ENCODE results near the gene PLA2G2D. TPM values are rescaled to one million over a fixed set of nuclear protein-coding genes. Genes with fewer than 3 reads are reported as not detected.

The PLA2G2D gene
- polyA plus RNA-seq, 4 donors: 0.08 to 0.11 TPM; not detected in 2

- DNase-seq (ENCODE audit: low read depth in 4 of 4, low spot score in 3 of 4): no peak
Observed at GRCh38 chr1:20090641-20091040, 28.7 kb downstream of the PLA2G2D start.

DNA sequence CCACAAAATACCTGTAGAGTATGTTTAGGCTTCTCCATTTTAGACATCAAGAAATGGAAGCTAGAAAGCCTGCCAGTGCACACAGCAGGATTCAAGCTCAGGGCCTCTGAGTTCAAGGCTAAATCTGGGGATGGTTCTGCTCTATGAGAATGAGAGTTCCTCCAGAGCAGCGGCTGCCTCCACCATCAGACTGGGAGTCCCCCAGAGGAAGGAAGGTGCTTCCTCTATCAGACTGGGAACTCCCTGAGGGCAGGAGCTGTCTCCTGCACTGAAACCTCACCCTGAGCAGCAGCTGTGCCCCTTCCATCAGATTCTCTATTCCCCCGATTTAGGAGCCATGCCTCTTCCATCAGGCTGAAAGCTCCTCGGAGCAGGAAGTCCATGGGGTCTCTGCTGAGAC lies 29.2 kb downstream of the PLA2G2D start:
- DNase-seq (ENCODE audit: low read depth in 4 of 4, low spot score in 3 of 4): no peak

DNA sequence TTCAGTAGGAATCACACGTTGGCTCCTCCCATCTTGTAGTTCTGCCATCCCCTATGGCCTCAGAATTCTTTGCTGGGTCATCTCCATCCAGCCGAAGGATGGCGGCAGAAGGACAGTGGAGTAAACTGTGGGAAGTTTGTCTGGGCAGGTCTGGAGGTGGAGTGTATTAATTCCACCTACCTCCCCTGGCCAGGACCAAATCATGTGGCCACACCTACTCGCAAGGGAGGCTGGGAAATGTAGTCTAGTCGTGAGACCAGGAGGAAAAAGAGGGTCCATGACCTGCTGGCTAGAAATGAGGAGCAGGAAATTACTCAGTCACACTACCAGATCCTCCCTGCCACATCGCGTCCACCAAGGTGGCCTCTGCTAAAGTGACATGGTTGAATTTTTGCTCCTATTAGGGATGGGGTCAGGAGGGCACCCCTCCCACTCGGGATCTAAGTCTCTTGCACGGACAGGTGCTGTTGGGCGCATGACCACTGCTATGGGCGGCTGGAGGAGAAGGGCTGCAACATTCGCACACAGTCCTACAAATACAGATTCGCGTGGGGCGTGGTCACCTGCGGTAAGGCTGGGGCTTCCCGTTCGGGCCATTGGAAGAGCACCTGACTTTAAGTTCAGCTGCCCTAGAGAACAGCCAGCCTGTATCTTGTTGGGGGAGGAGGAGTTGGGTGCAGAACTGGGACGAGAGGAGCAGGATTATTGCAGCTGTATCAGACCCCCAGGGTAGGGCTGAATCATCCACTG lies 29.8 kb downstream of the PLA2G2D start:
- no peak for DNase-seq (ENCODE audit: low read depth in 4 of 4, low spot score in 3 of 4)

DNA sequence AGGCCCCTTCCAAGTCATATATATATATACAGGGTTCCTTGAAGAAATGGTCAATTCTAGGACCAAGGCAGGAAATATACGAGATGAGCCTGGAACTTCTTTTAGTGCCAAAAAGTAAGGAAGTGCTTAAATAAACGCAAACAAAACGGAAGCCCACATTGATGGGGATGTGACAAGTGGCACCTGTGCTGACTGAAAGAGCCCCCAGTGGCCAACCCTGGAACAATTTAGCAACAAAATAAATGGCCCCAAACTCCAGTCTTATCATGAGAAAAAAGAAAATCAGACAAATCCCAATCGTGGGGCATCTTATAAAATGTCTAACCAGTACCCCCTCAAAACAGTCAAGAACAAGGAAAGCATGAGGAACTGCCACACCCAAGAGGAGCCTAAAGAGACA lies 31.7 kb downstream of the PLA2G2D start:
- no peak for DNase-seq (ENCODE audit: low read depth in 4 of 4, low spot score in 3 of 4)

DNA sequence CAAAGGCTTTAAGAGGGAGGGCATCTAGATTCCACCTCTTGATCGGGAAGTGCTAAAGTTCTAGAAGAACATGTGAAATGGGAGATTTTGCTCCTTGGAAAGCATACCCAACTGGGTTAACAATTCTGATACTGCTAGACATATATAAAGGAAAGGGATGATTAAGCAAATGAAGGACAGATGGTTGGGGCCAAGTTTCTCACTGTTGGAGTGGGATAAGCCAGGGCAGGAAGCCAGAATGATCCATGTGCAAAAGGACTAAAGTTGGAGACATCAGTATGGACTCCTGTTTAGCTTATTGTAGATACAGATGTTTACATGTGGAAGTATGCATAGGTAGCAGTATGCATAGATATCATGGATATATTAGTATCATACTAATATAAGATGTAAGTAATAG lies 32.5 kb downstream of the PLA2G2D start:
- no peak for DNase-seq (ENCODE audit: low read depth in 4 of 4, low spot score in 3 of 4)

DNA sequence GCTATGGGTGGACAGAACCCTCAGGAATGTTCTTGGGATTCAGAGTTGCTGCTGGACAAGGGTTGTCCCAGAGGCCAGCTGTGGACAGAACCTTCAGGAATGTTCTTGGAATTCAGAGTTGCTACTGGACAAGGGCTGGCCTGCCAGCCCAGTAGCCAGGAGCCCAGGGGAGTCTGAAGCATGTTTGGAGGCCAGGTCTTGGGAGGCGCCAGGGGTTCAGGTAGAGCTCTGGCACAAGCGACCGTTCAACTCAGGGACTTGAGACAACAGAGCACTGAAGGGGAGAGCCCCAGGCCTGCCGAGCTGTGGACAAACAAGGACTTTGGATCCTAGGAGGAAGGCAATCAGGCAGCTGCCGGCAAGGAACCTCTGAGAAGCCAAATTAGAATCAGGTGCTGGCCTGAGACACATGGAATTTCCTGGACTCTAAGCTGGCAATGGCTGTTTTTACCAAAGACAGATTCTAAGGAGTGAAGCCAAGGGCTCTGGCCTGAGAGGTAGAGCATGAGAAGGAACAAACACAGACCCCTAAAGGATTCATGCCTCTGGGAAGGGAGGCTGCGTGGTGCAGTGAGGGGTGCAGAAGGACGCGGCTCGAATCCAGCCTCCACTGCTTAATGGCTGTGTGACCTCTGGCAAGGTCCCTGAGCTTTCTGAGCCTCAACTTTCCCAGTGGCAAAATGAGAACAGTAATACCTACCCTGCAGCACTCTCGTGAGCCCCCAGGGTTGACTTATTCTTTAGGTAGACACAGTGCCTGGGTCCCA lies 36.0 kb downstream of the PLA2G2D start:
- no peak for DNase-seq (ENCODE audit: low read depth in 4 of 4, low spot score in 3 of 4)

DNA sequence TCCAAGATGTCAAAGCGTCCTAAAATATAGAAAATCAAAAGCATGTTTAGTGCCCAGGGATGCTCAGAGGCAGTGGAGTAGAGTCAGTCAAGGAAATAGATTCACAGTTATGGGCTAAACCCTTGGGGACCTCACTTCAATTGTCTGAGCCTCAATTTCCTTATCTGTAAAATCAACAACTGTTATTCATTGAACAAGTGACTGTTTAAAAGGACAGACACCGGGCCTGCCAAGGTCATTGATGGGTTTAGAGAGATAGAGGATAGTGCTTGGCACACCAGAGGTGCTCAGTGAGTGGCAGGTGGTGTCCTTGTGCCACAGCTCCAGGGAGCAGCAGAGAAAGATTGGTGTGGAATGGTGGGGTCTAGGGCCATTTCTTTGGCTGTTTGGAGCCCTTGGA lies 36.6 kb downstream of the PLA2G2D start:
- no peak for DNase-seq (ENCODE audit: low read depth in 4 of 4, low spot score in 3 of 4)

- DNase-seq (ENCODE audit: low read depth in 4 of 4, low spot score in 3 of 4): no peak
Observed at GRCh38 chr1:20081353-20081810, 38.0 kb downstream of the PLA2G2D start.

DNA sequence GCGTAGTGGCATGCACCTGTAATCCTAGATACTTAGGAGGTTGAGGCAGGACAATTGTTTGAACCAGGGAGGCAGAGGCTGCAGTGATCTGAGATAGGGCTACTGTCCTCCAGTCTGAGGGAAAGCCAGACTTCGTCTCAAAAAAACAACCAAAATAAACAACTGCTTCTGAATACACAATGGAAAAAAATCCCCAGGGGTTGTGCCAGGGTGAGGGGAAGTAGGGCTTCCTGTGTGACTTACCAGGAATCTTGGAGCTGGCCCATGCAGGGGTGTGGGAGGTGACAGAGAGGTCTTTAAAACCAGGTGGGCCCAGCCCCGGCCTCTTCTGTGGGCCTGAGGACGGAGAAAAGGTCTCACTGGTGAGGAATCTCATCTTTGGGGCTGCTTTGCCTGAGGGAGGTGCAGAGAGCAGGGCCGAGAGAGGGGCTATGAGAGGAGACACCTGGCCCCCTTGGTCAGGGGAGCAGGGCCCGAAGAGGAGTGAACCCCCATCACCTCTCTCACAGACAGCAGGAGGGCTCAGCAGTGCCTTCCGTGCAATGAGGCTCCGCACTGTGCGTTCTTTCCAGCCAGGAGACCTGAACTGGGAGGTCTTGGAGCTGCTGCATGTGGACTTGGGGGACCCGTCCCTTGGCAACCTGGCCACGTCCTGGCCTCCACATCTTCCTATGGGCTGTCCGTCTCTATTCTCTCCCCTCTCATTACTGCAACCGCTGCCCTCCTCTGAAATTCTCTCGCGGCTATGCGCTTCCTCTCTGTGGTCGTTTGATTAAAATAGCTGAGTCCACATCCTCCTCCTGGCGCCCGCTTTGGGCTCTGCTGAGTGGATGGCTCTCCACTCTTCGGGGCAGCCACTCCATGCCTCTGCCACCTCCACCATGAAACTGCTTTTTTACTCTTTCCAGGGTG lies 38.6 kb downstream of the PLA2G2D start:
- DNase-seq (ENCODE audit: low read depth in 4 of 4, low spot score in 3 of 4): no peak

DNA sequence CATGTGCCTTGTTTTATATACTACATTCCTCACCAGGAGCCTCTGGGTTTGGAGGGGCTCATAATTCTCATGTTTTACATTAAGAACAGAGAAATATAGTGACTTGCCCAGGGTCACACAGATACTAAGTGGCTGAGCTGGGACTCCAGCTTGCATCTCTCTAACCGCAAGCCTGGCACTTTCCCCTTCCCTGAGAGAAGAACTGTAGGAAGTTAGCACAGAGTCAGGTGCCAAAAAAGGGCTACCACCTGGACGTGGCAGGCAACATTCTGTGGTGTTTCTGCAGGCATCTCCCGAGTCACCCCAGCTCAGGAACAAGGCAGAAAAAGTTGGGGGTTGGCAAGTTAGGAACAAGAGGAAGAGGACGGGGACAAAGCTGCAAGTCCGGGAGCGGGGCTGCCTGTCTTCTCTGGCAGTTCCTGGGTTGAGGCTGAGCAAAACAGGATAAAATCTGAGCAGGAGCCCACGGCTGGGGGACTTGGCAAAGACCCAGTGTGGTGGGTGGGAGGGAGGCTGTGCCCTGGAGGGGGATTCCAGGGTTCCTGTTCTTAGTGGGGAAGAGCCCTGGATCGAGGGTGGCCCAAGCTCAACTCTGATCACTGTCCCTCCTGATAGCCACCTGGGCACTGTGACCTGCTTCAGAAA lies 39.6 kb downstream of the PLA2G2D start:
- no peak for DNase-seq (ENCODE audit: low read depth in 4 of 4, low spot score in 3 of 4)

- no peak for DNase-seq (ENCODE audit: low read depth in 4 of 4, low spot score in 3 of 4)
Observed at GRCh38 chr1:20078711-20079110, 40.6 kb downstream of the PLA2G2D start.

- no peak for DNase-seq (ENCODE audit: low read depth in 4 of 4, low spot score in 3 of 4)
Observed at GRCh38 chr1:20078171-20078651, 41.1 kb downstream of the PLA2G2D start.

DNA sequence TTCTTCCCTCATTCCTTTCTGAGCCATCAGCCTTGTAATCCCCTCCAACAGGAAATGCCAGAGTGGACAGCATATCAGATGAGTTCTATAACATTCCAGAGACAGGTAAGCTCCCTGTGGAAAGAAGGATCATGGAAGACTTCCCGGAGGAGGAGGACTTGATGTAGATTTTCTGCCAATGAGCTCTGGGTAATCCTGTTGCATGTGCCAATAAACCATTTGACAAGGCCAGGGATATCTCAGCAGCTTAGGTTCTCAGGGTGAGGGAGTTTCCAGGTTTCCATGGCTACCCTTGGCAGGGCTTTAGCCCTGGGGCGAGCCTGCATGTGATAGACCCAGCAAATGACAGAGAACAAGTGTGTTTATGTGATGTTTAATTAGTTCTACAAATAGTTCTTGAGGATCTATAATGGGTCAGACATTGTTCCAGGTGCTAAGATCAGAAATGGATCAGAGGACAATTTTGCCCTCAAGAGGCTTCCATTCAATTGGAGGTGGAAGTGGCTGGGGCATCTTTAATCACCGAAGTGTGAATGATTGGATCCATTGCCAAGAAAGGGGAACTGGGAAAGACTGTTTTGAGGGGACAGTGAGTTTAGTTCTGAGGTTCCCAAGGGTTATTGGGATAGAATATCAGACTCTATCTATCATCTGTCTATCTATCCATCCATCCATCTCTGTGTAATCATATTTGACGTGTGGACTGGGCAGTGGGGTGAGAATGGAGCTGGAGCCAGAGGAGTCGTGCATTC lies 42.5 kb downstream of the PLA2G2D start:
- no peak for DNase-seq (ENCODE audit: low read depth in 4 of 4, low spot score in 3 of 4)

GRCh38 chr1:20076223-20076622 lies 43.1 kb downstream of the PLA2G2D start:
- no peak for DNase-seq (ENCODE audit: low read depth in 4 of 4, low spot score in 3 of 4)

DNA sequence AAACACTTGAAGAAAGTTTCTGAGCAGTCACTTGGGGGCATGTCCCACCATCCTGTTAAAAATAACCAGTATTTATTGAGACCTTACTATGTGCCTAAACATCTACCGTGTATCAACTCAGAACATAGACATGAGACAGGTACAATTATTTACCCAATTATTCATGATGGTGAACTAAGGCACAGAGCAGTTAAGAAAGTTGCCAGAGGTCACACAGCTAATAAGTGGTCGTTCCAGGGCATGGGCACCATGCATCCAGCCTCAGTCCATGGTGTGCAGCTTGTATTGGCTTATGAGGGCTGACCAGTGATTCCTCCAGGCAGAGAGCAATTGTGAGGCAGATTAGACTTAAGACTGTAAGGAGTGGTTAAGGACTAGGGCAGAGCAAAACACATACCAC lies 44.0 kb downstream of the PLA2G2D start:
- no peak for DNase-seq (ENCODE audit: low read depth in 4 of 4, low spot score in 3 of 4)

- no peak for DNase-seq (ENCODE audit: low read depth in 4 of 4, low spot score in 3 of 4)
Observed at GRCh38 chr1:20074725-20075171, 44.6 kb downstream of the PLA2G2D start.

DNA sequence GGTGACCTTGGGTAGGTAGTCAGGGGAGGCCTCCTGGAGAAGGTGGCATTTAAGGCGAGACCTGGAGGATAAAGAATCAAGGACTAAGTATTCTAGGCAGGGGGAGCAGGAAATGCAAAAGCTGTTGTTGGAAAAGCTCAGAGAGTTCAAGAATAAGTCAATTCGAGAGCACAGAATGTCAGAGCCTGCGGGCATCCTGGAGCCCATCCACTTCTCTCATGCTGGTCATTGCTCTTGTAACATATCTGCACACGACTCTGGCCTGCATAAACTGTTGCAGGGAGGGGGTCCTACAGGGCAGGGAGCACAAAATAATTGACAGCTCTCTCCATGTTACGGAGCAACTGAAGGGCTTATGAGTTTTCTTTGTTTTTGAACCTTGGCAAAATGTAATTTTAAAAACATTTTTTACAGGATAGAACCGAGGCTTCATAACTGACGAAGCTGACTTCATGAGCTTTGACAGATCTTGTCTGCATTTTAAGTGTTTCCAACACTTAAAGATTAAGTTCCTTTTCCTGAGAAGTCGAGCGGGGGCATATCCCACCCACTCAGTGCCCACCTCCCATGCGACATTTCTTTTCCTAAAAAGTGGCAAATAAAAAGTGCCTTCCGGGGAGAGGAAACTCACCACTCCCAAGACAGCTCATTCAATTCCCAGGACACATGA lies 45.1 kb downstream of the PLA2G2D start:
- DNase-seq (ENCODE audit: low read depth in 4 of 4, low spot score in 3 of 4): no peak

DNA sequence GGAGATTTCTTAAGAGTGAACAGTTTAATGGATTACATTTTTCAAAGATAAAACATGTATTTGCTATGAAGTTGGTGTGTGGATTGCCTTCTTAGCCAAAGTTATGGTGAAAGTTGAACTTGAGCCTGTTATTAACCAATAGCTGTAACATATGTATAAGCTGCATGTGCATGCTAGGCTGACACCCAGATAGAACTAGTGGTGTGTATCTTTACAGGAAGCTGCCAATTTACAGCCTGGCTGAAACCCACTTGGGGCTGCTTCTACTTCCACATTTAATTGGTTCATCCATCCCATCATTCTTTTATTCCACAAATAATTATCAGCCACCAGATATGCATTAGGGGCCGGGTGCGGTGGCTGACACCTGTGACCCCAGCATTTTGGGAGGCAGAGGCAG lies 46.1 kb downstream of the PLA2G2D start:
- no peak for DNase-seq (ENCODE audit: low read depth in 4 of 4, low spot score in 3 of 4)

DNA sequence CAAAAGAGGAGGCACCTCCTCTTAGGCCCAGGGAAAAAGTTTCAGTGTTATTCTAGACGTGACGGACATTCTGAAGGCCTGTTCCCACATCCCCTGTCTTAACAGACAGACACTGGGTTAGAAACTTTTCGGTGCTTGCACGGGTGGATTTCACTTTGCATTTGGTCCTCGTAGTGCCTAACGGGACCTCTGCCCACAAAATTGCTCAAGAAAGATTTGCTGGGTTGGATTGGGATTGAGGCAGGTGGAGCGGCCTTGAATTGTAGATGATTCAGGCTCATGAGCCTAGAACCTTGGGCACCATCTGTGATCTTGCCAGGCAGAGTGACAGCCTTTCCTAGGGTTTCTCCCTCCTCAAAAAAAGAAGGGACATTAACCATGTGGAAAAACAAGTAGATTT lies 46.6 kb downstream of the PLA2G2D start:
- DNase-seq (ENCODE audit: low read depth in 4 of 4, low spot score in 3 of 4): no peak
